Activated CD4-positive, alpha-beta T cell treated with anti-CD3 and anti-CD28 coated beads, Interleukin-2, amount 50 U/mL, for 24 hours (primary cell): Measurements from ENCODE around the gene RORB.

Experiments used
- DNase-seq, 2 donors: peaks; one replicate each; pipeline ENCODE4 v3.0.0-alpha.2; 2020; ENCODE audit warnings: low read depth in 1 of 2, low spot score in 1 of 2

RORB gene

DNA sequence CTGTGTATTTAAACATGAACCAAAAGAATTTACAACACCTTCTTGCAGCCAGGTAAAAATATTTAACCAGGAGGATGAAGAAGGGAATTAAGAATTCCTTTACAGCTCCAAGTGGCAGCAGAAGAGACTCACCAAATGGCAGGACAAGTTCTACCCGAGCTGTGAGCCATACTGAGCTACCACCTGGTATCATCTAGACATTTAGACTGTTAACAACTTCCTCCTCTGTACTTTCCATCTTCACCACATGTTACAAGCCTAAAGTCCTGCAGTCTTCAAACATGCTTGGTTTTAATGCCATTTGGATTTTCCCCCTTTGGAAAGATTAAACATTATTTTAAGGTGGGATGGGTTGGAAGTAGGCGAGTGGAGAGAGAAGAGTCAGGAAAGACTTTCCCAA is 200.4 kb downstream of the RORB start:
- DNase-seq: no peak

- DNase-seq: no peak
Observed at GRCh38 chr9:74711341-74711740, 214.2 kb downstream of the RORB start.

DNA sequence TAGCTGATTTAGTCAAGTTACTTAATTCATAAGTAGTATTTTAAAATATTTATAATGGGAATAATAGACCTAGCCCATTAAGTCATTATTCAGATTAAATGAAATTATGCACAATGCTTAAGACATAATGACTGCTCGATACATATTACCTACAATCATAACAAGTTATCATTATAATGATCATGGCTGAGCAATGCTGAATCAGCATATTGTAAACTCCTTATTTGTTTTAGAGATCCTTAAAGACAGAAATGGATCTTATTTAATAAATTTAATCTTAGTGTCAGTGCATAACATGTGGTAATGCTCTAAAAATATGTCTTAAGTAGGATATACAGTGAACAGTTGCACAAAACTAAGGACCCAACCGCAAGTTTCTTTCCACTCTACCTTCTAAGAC is 221.6 kb downstream of the RORB start:
- no peak for DNase-seq

DNA sequence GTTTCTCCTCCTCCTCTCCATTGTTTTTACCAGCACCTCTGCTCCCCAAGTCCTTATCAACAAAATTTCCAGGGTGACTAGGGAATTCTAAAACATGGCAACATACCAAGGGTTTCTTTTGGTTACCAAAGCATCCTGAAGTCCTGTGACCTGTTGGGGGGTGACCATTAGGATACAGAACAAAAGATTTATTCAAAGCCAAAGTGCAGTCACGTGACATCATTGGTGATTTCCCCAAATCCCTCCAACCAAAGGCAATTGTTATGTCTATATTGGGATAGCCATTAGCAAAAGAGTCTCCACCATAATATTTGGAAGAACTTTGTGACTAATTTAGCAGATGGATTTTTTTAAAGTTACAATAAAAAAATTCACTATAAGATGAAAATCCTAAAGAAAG is 222.2 kb downstream of the RORB start:
- DNase-seq: no peak

- no peak for DNase-seq
Observed at GRCh38 chr9:74721696-74722660, 224.8 kb downstream of the RORB start.

- no peak for DNase-seq
Observed at GRCh38 chr9:74724317-74724716, 227.2 kb downstream of the RORB start.

DNA sequence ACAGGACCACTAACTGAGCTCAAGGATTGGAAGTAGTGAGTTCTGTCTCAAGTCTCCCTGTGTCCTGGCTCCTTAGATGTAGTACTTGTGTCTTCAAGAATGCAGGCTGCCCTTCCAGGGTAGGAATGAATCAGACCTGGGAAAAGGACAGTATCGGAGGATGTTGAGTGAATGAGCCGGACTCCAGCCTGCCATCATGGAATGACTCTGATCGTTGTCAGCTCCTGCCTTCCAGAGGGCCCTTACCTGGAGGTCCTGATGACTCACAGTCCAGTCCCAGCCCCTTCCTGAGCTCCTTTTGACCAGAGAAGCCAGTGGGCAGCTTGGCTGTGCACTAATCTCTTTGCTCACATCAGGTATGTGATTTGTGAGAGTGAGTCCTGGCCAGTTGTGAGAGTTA is 229.4 kb downstream of the RORB start:
- no peak for DNase-seq

- no peak for DNase-seq
Observed at GRCh38 chr9:74728176-74728575, 231.0 kb downstream of the RORB start.

DNA sequence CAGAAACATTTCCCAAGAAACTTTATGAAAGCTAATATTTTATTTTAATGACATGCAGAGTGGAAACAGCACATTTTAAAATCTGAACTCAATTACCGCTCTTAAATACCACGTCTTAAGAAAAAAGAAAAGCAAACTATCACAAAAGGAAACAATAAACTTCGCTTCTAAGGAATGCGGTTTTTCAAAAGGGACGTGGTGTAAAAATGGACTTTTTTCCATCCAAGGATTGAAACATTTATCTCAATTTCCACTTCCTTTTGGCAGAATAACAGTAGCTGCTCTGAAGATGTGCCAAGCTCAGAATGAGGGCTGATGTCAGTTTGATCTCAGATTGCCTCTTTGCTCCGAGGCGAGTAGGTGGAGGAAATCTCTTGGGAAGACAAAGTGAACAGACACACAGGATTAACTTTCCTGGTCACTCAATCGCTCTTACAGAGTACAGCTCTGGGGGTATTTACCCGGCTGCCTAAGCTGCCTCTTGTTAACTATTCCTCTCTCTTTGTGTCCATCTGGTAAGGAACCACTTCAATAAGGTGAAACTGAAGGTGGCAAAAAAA is 232.1 kb downstream of the RORB start:
- no peak for DNase-seq

GRCh38 chr9:74735761-74736160 is 238.6 kb downstream of the RORB start:
- no peak for DNase-seq

DNA sequence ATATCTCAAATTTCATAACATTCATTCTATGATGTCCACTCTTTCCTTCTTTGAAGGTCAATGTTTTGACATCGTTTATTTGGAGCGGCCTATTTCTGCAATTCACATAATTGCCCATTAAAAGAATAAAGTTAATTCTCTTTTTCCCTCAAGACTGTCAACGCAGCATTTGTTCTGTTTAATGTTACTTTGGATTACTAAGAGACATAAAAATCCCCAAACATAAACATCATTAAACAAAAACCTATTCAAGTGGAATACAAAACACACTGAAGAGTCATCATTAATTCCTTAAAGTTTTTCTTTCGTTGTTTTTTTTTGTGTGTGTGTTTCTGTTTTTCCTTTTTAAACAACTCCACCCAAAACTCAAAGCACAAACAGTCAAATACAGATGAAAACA is 239.5 kb downstream of the RORB start:
- no peak for DNase-seq

DNA sequence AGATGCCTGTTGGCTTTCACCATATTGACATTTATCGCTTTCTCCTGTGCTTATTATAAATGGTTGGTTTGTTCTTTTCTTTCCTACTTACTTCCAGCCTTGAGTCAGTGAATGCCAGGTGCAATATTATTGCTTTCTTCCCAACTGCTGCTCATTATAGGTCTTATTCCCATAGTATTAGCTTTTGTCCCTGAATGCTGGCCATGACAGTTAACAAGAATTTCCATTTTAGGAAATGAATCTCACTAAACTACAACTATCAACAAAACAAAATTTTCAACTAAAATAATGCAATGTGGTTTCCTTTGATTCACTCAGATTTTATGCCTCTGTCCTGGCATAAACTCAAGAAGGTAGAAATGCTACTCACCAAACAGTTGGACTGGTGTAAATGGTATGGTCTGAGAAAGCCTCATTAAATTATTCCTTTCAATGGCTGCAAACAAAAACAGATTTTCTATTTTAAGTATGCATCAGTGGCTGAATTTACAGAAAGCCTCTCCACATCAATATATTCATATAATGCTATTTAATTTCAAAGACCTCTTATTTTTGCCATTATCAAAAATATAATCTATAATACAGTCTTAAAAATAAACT is 245.2 kb downstream of the RORB start:
- DNase-seq: no peak
